C4-2B (cell line): Measurements from ENCODE around the gene PHLDB3.

Source experiments
- ZFX ChIP-seq: fragments of 450-650 bp; IDR thresholded peaks from 2 replicates; pipeline ENCODE4 v1.6.1; 2017
- TF ChIP-seq, protein P1 (sequence below): fragments of 450-650 bp; conservative IDR thresholded peaks from 2 replicates; pipeline ENCODE4 v1.5.1; 2017; ENCODE audit warnings: mild to moderate bottlenecking

DNA sequence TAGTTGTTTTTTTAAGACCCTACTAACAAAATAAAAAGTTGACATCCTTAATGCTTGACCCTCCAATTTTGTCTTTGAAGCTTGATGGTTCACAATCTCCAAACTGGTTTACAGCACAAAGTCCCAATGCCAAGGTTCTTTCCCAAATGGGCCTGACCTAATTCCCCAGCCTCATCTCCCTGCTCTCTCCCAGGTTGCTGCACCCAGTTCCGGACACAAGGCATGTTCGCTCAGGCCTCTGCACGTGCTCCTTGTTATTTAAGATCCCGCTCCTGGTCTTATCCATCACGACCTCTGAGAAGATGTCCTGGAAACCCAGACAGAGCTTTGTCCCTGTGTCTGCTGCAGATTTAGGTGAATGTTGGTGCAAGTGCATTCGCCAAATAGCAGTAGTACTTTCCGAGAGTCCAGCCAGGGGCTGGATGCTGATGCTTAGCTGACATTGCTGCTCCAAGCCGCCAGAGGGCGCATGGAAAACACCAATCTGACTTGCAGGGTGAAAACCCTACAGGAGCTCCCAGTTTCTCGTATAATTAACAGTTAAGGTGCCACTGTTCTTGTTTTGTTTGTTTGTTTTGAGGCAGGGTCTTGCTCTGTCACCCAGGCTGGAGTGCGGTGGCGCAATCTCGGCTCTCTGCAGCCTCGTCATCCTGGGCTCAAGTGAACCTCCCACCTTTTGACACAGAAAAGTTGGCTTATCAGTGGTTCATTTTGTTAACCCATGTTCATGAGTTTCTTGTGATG, 57.6 kb downstream of the PHLDB3 start:
- TF ChIP-seq, protein P1, sequence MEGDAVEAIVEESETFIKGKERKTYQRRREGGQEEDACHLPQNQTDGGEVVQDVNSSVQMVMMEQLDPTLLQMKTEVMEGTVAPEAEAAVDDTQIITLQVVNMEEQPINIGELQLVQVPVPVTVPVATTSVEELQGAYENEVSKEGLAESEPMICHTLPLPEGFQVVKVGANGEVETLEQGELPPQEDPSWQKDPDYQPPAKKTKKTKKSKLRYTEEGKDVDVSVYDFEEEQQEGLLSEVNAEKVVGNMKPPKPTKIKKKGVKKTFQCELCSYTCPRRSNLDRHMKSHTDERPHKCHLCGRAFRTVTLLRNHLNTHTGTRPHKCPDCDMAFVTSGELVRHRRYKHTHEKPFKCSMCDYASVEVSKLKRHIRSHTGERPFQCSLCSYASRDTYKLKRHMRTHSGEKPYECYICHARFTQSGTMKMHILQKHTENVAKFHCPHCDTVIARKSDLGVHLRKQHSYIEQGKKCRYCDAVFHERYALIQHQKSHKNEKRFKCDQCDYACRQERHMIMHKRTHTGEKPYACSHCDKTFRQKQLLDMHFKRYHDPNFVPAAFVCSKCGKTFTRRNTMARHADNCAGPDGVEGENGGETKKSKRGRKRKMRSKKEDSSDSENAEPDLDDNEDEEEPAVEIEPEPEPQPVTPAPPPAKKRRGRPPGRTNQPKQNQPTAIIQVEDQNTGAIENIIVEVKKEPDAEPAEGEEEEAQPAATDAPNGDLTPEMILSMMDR, result peak; percentile 80
- no peak for TF ChIP-seq ZFX
